Measurements from ENCODE around the gene GRK1.

GRCh38 chr13:113656831-113657671, 10.0 kb upstream of the GRK1 start:
- TF ChIP-seq ZUFSP (CRISPR knock-in tag; IDR thresholded peaks at IDR 0.05; ENCODE audit: borderline replicate concordance) = no peak
- no peak for TF ChIP-seq ZSCAN25 (CRISPR knock-in tag; IDR thresholded peaks at IDR 0.05)
- no peak for TF ChIP-seq ZBTB1 (CRISPR knock-in tag; IDR thresholded peaks at IDR 0.05; ENCODE audit: borderline replicate concordance)
- TF ChIP-seq CTCF (CRISPR knock-in tag; IDR thresholded peaks at IDR 0.05) = no peak
- TF ChIP-seq GATA4 (IDR thresholded peaks at IDR 0.05; ENCODE audit: borderline replicate concordance, low read depth) = no peak
- no peak for TF ChIP-seq KLF6 (CRISPR knock-in tag; IDR thresholded peaks at IDR 0.05)
- TF ChIP-seq EP300 (IDR thresholded peaks at IDR 0.05; ENCODE audit: low read depth in 2 of 2, low read length in 2 of 2) = no peak
- no peak for TF ChIP-seq EP300 (CRISPR knock-in tag; IDR thresholded peaks at IDR 0.05; ENCODE audit: borderline replicate concordance)
- TF ChIP-seq, protein P1, sequence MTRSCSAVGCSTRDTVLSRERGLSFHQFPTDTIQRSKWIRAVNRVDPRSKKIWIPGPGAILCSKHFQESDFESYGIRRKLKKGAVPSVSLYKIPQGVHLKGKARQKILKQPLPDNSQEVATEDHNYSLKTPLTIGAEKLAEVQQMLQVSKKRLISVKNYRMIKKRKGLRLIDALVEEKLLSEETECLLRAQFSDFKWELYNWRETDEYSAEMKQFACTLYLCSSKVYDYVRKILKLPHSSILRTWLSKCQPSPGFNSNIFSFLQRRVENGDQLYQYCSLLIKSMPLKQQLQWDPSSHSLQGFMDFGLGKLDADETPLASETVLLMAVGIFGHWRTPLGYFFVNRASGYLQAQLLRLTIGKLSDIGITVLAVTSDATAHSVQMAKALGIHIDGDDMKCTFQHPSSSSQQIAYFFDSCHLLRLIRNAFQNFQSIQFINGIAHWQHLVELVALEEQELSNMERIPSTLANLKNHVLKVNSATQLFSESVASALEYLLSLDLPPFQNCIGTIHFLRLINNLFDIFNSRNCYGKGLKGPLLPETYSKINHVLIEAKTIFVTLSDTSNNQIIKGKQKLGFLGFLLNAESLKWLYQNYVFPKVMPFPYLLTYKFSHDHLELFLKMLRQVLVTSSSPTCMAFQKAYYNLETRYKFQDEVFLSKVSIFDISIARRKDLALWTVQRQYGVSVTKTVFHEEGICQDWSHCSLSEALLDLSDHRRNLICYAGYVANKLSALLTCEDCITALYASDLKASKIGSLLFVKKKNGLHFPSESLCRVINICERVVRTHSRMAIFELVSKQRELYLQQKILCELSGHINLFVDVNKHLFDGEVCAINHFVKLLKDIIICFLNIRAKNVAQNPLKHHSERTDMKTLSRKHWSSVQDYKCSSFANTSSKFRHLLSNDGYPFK (CRISPR knock-in tag; IDR thresholded peaks at IDR 0.05; ENCODE audit: borderline replicate concordance) = no peak
- TF ChIP-seq ZFP36 (IDR thresholded peaks at IDR 0.05; ENCODE audit: borderline replicate concordance, low read depth, low read length, partially characterized antibody) = no peak
- TF ChIP-seq, protein P2, sequence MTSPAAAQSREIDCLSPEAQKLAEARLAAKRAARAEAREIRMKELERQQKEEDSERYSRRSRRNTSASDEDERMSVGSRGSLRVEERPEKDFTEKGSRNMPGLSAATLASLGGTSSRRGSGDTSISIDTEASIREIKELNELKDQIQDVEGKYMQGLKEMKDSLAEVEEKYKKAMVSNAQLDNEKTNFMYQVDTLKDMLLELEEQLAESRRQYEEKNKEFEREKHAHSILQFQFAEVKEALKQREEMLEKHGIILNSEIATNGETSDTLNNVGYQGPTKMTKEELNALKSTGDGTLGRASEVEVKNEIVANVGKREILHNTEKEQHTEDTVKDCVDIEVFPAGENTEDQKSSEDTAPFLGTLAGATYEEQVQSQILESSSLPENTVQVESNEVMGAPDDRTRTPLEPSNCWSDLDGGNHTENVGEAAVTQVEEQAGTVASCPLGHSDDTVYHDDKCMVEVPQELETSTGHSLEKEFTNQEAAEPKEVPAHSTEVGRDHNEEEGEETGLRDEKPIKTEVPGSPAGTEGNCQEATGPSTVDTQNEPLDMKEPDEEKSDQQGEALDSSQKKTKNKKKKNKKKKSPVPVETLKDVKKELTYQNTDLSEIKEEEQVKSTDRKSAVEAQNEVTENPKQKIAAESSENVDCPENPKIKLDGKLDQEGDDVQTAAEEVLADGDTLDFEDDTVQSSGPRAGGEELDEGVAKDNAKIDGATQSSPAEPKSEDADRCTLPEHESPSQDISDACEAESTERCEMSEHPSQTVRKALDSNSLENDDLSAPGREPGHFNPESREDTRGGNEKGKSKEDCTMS (CRISPR knock-in tag; conservative IDR thresholded peaks at IDR 0.05) = no peak

Data from HepG2 (cell line).